GM21515 (cell line): ENCODE results near the gene ADAMTS2.
"Not testable (repeated sequence)": the region's sequence is repeated elsewhere in the genome, so short reads cannot be mapped to it uniquely, and the experiment has no call there.

Experiments
- ATAC-seq: cut with Tn5 transposase; IDR thresholded peaks from one replicate; pipeline ENCODE4 v1.9.1; 2021; ENCODE audit not compliant: unreplicated experiment

ADAMTS2 gene

GRCh38 chr5:179326122-179326927 is 18.9 kb downstream of the ADAMTS2 start:
- ATAC-seq: no peak

GRCh38 chr5:179325296-179326031 is 19.8 kb downstream of the ADAMTS2 start:
- no peak for ATAC-seq

GRCh38 chr5:179324760-179325295 is 20.4 kb downstream of the ADAMTS2 start:
- no peak for ATAC-seq

- ATAC-seq: not testable (repeated sequence)
Measured at GRCh38 chr5:179324316-179324715, 20.9 kb downstream of the ADAMTS2 start.

- ATAC-seq: no peak
Measured at GRCh38 chr5:179323026-179323870, 22.0 kb downstream of the ADAMTS2 start.

GRCh38 chr5:179322071-179323025 is 22.9 kb downstream of the ADAMTS2 start:
- no peak for ATAC-seq

- ATAC-seq: no peak
Measured at GRCh38 chr5:179321206-179321987, 23.9 kb downstream of the ADAMTS2 start.

GRCh38 chr5:179319741-179320281 is 25.4 kb downstream of the ADAMTS2 start:
- ATAC-seq: no peak

GRCh38 chr5:179319123-179319522 is 26.1 kb downstream of the ADAMTS2 start:
- no peak for ATAC-seq

GRCh38 chr5:179318221-179318955 is 26.9 kb downstream of the ADAMTS2 start:
- no peak for ATAC-seq

GRCh38 chr5:179317411-179318220 is 27.6 kb downstream of the ADAMTS2 start:
- ATAC-seq: no peak

- no peak for ATAC-seq
Measured at GRCh38 chr5:179316982-179317381, 28.3 kb downstream of the ADAMTS2 start.

GRCh38 chr5:179316111-179316551 is 29.1 kb downstream of the ADAMTS2 start:
- ATAC-seq: no peak

GRCh38 chr5:179315356-179315890 is 29.8 kb downstream of the ADAMTS2 start:
- no peak for ATAC-seq

- no peak for ATAC-seq
Measured at GRCh38 chr5:179314606-179315355, 30.5 kb downstream of the ADAMTS2 start.

- ATAC-seq: no peak
Measured at GRCh38 chr5:179313849-179314521, 31.3 kb downstream of the ADAMTS2 start.
